H1 (cell line): ENCODE data around the gene HES5. TPM values are rescaled to one million over a fixed set of nuclear protein-coding genes. Genes with fewer than 3 reads are reported as not detected.

ENCODE experiments used
- polyA plus RNA-seq, 7 experiments: library from polyadenylated mRNA; depleted of rRNA in 3 of 7; stranded (reverse) in 5 of 7; unstranded in 2 of 7; fragments of >200 nt in 5 of 7; fragments of 200-250 nt in 2 of 7; gene quantifications; 1 replicate in 5 of 7; 2 replicates in 1 of 7; 4 replicates in 1 of 7; pipeline versions ENCODE4 v1.2.1 to v1.2.3, GENCODE V29; 2011 to 2013; ENCODE audit warnings: missing spikeins in 2 of 7, mixed read lengths in 2 of 7
- total RNA-seq: library from RNA; stranded (reverse); fragmentation: NEBNext Ultra II Directional; extraction: Animal tissue kit (Norgen Biotek cat#: 25700); gene quantifications from 2 replicates; pipeline ENCODE4 v1.2.1, GENCODE V29; 2021
- TF ChIP-seq, protein P1 (sequence below): fragments of 300-600 bp; sonication (generic); IDR thresholded peaks from 2 replicates; pipeline ENCODE4 v1.7.1; 2012; ENCODE audit warnings: low read length, moderate library complexity, mild to moderate bottlenecking, inconsistent platforms; ENCODE audit not compliant: insufficient replicate concordance

The HES5 gene
- total and polyA plus RNA-seq, 2 of the 8 experiments (the other 6 are each of a cell fraction or from before 2014, with no cell fraction given), result 0.22 TPM; not detected in 1

GRCh38 chr1:2497891-2498290, 32.2 kb downstream of the HES5 start (continued):
- TF ChIP-seq, protein P1, sequence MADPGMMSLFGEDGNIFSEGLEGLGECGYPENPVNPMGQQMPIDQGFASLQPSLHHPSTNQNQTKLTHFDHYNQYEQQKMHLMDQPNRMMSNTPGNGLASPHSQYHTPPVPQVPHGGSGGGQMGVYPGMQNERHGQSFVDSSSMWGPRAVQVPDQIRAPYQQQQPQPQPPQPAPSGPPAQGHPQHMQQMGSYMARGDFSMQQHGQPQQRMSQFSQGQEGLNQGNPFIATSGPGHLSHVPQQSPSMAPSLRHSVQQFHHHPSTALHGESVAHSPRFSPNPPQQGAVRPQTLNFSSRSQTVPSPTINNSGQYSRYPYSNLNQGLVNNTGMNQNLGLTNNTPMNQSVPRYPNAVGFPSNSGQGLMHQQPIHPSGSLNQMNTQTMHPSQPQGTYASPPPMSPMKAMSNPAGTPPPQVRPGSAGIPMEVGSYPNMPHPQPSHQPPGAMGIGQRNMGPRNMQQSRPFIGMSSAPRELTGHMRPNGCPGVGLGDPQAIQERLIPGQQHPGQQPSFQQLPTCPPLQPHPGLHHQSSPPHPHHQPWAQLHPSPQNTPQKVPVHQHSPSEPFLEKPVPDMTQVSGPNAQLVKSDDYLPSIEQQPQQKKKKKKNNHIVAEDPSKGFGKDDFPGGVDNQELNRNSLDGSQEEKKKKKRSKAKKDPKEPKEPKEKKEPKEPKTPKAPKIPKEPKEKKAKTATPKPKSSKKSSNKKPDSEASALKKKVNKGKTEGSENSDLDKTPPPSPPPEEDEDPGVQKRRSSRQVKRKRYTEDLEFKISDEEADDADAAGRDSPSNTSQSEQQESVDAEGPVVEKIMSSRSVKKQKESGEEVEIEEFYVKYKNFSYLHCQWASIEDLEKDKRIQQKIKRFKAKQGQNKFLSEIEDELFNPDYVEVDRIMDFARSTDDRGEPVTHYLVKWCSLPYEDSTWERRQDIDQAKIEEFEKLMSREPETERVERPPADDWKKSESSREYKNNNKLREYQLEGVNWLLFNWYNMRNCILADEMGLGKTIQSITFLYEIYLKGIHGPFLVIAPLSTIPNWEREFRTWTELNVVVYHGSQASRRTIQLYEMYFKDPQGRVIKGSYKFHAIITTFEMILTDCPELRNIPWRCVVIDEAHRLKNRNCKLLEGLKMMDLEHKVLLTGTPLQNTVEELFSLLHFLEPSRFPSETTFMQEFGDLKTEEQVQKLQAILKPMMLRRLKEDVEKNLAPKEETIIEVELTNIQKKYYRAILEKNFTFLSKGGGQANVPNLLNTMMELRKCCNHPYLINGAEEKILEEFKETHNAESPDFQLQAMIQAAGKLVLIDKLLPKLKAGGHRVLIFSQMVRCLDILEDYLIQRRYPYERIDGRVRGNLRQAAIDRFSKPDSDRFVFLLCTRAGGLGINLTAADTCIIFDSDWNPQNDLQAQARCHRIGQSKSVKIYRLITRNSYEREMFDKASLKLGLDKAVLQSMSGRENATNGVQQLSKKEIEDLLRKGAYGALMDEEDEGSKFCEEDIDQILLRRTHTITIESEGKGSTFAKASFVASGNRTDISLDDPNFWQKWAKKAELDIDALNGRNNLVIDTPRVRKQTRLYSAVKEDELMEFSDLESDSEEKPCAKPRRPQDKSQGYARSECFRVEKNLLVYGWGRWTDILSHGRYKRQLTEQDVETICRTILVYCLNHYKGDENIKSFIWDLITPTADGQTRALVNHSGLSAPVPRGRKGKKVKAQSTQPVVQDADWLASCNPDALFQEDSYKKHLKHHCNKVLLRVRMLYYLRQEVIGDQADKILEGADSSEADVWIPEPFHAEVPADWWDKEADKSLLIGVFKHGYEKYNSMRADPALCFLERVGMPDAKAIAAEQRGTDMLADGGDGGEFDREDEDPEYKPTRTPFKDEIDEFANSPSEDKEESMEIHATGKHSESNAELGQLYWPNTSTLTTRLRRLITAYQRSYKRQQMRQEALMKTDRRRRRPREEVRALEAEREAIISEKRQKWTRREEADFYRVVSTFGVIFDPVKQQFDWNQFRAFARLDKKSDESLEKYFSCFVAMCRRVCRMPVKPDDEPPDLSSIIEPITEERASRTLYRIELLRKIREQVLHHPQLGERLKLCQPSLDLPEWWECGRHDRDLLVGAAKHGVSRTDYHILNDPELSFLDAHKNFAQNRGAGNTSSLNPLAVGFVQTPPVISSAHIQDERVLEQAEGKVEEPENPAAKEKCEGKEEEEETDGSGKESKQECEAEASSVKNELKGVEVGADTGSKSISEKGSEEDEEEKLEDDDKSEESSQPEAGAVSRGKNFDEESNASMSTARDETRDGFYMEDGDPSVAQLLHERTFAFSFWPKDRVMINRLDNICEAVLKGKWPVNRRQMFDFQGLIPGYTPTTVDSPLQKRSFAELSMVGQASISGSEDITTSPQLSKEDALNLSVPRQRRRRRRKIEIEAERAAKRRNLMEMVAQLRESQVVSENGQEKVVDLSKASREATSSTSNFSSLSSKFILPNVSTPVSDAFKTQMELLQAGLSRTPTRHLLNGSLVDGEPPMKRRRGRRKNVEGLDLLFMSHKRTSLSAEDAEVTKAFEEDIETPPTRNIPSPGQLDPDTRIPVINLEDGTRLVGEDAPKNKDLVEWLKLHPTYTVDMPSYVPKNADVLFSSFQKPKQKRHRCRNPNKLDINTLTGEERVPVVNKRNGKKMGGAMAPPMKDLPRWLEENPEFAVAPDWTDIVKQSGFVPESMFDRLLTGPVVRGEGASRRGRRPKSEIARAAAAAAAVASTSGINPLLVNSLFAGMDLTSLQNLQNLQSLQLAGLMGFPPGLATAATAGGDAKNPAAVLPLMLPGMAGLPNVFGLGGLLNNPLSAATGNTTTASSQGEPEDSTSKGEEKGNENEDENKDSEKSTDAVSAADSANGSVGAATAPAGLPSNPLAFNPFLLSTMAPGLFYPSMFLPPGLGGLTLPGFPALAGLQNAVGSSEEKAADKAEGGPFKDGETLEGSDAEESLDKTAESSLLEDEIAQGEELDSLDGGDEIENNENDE, result no peak
